Thymus (tissue), 11 donors: ENCODE results near the gene SPHK2. TPM values are rescaled to one million over a fixed set of nuclear protein-coding genes. Genes with fewer than 3 reads are reported as not detected.
A peak's percentile ranks its signal among the peaks of the same experiment; 100 is the strongest.

Experiments used
- DNase-seq, 9 donors: peaks; one replicate each; pipeline ENCODE4 v3.0.0-alpha.2; 2013; ENCODE audit warnings: low spot score in 9 of 9, low read depth in 6 of 9, missing footprints in 1 of 9
- H3K27ac ChIP-seq, 2 donors: one replicate each; pipeline ENCODE4 v1.5.1; 2013; ENCODE audit warnings: control low read depth in 1 of 2, low read depth in 1 of 2, low read length in 1 of 2, mild to moderate bottlenecking in 1 of 2, moderate library complexity in 1 of 2
- H3K27me3 ChIP-seq, 2 donors: one replicate each; pipeline ENCODE4 v1.5.1; 2013; ENCODE audit warnings: low read length in 1 of 2; ENCODE audit not compliant: control insufficient read depth in 2 of 2, insufficient read depth in 1 of 2
- H3K36me3 ChIP-seq, 2 donors: one replicate each; pipeline ENCODE4 v1.5.1; 2013; ENCODE audit warnings: low read length in 1 of 2, mild to moderate bottlenecking in 1 of 2, moderate library complexity in 1 of 2; ENCODE audit not compliant: control insufficient read depth in 2 of 2, insufficient read depth in 2 of 2
- H3K4me1 ChIP-seq, 2 donors: one replicate each; pipeline ENCODE4 v1.5.1; 2013; ENCODE audit warnings: low read length in 2 of 2; ENCODE audit not compliant: control insufficient read depth in 2 of 2, insufficient read depth in 2 of 2
- H3K4me3 ChIP-seq, 2 donors: one replicate each; pipeline ENCODE4 v1.5.1; 2013; ENCODE audit warnings: low read length in 2 of 2, control low read depth in 1 of 2, mild to moderate bottlenecking in 1 of 2
- H3K9me3 ChIP-seq, 2 donors: one replicate each; pipeline ENCODE4 v1.5.1; 2013; ENCODE audit warnings: low read length in 1 of 2, mild to moderate bottlenecking in 1 of 2; ENCODE audit not compliant: control insufficient read depth in 2 of 2, insufficient read depth in 1 of 2
- WGBS: extraction: QIAGEN DNeasy Blood & Tissue Kit; methylation state at CpG from one replicate; pipeline ENCODE4 v1.1.7; 2013; 5-methylcytosine and 5-hydroxymethylcytosine counted together
- polyA plus RNA-seq: library from polyadenylated mRNA; stranded (reverse); fragments of 200-250 nt; gene quantifications from one replicate; pipeline ENCODE4 v1.2.3, GENCODE V29; 2013
- total RNA-seq: library from RNA; stranded (reverse); fragments of 120-200 nt; gene quantifications from one replicate; pipeline ENCODE4 v1.2.4, GENCODE V29; 2013
- donor health status: healthy.

Gene SPHK2
- total and polyA plus RNA-seq, 2 donors: 4.6 to 13.4 TPM

DNA sequence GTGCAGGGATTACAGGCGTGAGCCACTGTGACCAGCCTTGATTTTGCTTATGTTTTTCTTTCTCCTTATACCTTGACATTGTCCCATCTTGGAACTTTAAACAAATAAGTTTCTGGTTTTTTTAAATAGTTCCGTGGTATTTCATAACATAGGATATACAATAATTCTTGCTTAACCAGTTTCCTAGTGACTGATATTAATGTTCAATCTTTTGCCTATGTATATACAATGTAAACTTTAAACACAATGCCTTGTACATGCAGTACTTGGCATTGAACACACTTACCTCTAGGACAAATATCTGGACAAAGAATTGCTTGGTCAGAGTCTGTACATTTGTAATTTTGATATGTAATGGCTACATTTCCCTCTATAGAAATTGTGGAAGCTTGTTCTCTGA, 37.1 kb upstream of the SPHK2 start:
- 90% methylated on average over 2 of the region's 2 CpGs for WGBS
- DNase-seq: no peak
- H3K4me1 ChIP-seq: no peaks in the 10 kb centered on the region
- peaks cover 0 to 4% of the 10 kb centered on the region in 2 donors for H3K27me3 ChIP-seq
- H3K36me3 ChIP-seq: no peaks in the 10 kb centered on the region
- H3K9me3 ChIP-seq: no peaks in the 10 kb centered on the region
- H3K4me3 ChIP-seq: no peak overlapping the region
- no peak overlapping the region for H3K27ac ChIP-seq

DNA sequence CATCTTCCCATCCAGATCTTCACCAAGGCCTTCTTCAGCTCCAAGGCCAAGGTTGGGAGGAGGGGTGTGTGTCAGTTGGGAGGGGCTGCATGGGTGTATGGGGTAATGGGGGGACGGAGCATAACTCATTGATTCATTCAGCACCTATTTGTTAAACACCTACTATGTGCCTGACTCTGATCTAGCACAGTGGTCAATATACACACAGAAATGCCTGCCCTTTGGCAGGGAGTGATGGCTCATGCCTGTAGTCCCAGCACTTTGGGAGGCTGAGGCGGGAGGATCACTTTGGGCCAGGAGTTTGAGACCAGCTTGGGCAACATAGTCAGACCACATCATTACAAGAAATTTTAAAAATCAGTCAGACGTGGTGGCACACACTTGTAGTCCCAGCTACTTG, 31.9 kb upstream of the SPHK2 start:
- DNase-seq: no peak
- H3K4me3 ChIP-seq: no peak overlapping the region
- H3K27ac ChIP-seq: no peak overlapping the region
- H3K4me1 ChIP-seq: peaks cover 0 to 8% of the 10 kb centered on the region in 2 donors
- H3K27me3 ChIP-seq: peaks cover 0 to 30% of the 10 kb centered on the region in 2 donors
- no peaks in the 10 kb centered on the region for H3K36me3 ChIP-seq
- WGBS: 96% methylated on average over 3 of the region's 3 CpGs
- peaks cover 0 to 3% of the 10 kb centered on the region in 2 donors for H3K9me3 ChIP-seq

DNA sequence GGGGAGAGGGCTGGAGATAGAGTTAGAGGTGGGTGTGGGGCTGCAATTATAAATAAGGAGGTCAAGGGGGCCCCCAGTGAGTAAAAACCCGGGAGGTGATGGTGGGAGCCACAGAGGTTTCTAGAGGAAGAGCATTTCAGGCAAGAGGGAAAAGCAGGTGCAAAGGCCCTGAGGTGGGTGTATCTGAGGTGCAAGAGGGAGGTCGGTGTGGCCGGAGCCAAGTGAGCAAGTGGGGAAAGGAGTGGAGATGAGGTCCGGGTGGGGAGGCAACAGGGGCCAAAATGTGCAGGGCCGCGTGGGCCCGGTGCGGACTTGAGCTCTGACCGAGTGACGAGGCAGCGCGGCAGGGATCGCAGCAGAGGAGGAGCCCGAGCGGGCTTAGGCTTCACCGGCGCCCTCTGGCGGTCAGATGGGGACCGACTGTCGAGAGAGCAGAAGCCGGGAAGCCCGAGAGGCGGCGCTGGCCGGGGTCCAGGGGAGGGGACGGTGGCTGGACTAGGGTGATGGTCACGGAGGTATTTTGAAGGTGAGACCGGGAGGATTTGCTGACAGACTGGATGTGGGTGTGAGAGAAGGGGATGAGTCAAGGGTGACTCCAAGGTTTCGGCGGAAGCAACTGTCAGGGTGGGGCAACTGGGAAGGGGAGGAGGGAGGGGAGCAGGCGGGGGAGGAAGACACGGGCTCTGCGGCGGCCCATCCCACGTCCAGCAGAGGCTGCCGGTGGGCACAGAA, 30.5 kb upstream of the SPHK2 start:
- no peaks in the 10 kb centered on the region for H3K36me3 ChIP-seq
- H3K27me3 ChIP-seq: peaks cover 0 to 34% of the 10 kb centered on the region in 2 donors
- H3K4me1 ChIP-seq: peaks cover 0 to 8% of the 10 kb centered on the region in 2 donors
- DNase-seq: peak; percentile 48 to 85 (median 76)
- 5% methylated on average over 36 of the region's 36 CpGs for WGBS
- H3K9me3 ChIP-seq: peaks cover 0 to 3% of the 10 kb centered on the region in 2 donors
- H3K27ac ChIP-seq: no peak overlapping the region
- H3K4me3 ChIP-seq: peak overlapping the region; percentile 16 to 27

DNA sequence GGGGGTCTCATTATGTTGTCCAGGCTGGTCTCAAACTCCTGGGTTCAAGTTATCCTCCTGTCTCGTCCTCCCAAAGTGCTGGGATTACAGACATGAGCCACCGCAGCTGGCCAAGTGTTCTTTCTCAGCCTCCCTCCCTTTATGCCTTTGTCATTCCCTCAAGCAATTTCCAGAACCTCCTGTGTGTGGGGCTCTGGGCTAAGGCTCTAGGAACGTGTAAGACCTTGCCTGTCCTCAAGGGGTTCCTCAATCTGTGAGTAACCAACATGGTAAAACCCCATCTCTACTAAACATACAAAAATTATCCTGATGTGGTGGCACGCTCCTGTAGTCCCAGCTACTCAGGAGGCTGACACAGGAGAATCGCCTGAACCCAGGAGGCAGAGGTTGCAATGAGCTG, 28.3 kb upstream of the SPHK2 start:
- peaks cover 0 to 8% of the 10 kb centered on the region in 2 donors for H3K4me1 ChIP-seq
- H3K27me3 ChIP-seq: peaks cover 0 to 34% of the 10 kb centered on the region in 2 donors
- H3K9me3 ChIP-seq: peaks cover 0 to 3% of the 10 kb centered on the region in 2 donors
- 91% methylated on average over 5 of the region's 5 CpGs for WGBS
- no peak overlapping the region for H3K4me3 ChIP-seq
- no peaks in the 10 kb centered on the region for H3K36me3 ChIP-seq
- no peak overlapping the region for H3K27ac ChIP-seq
- no peak for DNase-seq

DNA sequence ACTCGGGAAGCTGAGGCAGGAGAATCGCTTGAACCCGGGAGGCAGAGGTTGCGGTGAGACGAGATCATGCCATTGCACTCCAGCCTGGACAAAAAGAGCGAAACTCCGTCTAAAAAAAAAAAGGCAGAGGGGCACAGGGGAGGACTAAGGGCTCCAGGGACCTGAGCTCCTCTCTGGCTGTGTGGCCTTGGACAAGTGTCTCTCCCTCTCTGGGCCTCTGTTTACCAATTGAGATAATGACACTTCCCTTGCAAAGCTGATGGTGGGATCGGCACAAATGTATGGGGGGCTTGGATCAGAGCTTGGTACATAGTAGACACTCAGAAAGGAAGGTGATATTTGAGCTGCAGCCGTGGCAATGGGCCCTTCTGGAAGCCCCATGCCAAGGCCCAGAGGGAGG, 24.1 kb upstream of the SPHK2 start:
- no peaks in the 10 kb centered on the region for H3K4me1 ChIP-seq
- no peak overlapping the region for H3K27ac ChIP-seq
- DNase-seq: no peak
- H3K27me3 ChIP-seq: peaks cover 0 to 18% of the 10 kb centered on the region in 2 donors
- no peak overlapping the region for H3K4me3 ChIP-seq
- H3K9me3 ChIP-seq: no peaks in the 10 kb centered on the region
- no peaks in the 10 kb centered on the region for H3K36me3 ChIP-seq
- whole genome bisulfite sequencing: 86% methylated on average over 9 of the region's 9 CpGs

DNA sequence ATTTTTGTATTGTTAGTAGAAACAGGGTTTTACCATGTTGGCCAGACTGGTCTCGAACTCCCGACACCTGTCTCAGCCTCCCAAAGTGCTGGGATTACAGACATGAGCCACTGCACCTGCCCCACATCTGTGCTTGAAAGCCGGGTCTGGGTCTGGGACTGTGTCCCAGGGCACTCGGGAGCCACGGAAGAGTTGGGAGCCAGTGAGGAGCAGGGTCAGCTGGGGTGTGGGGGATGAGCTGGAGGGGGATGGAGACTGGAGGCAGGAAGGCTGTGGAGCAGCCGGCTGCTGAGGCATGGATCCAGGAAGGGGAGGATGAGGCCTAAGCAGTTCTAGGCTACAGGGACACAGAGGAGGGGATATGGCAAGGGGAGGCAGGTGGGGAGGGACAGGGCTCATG, 23.5 kb upstream of the SPHK2 start:
- no peaks in the 10 kb centered on the region for H3K9me3 ChIP-seq
- no peaks in the 10 kb centered on the region for H3K4me1 ChIP-seq
- DNase-seq: no peak
- peaks cover 0 to 16% of the 10 kb centered on the region in 2 donors for H3K27me3 ChIP-seq
- no peak overlapping the region for H3K4me3 ChIP-seq
- 94% methylated on average over 6 of the region's 6 CpGs for whole genome bisulfite sequencing
- H3K27ac ChIP-seq: no peak overlapping the region
- H3K36me3 ChIP-seq: no peaks in the 10 kb centered on the region

DNA sequence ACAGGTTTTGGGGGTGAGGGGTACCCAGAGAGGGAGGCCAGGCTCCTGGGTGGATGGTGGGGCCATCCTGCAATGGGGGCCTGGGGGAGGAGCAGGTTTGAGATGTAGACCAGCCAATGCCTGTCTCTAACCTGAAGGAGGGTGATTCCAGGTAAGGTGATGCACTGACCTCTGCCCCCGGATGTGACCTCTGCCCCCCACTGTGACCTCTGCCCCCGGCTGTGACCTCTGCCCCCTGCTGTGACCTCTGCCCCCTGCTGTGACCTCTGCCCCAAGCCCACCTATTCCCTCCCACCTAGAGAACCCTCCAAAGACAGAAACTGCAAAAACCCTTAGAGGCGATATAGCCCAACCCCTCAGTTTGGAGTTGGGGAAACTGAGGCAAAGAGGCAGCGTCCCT, 23.1 kb upstream of the SPHK2 start:
- Histone ChIP-seq H3K27ac (no peak overlapping the region), H3K4me3 (no peak overlapping the region), H3K9me3 (no peaks in the 10 kb centered on the region), H3K27me3 (peaks cover 0 to 12% of the 10 kb centered on the region in 2 donors), H3K36me3 (no peaks in the 10 kb centered on the region), H3K4me1 (no peaks in the 10 kb centered on the region)
- DNase-seq: no peak
- 90% methylated on average over 4 of the region's 4 CpGs for WGBS

DNA sequence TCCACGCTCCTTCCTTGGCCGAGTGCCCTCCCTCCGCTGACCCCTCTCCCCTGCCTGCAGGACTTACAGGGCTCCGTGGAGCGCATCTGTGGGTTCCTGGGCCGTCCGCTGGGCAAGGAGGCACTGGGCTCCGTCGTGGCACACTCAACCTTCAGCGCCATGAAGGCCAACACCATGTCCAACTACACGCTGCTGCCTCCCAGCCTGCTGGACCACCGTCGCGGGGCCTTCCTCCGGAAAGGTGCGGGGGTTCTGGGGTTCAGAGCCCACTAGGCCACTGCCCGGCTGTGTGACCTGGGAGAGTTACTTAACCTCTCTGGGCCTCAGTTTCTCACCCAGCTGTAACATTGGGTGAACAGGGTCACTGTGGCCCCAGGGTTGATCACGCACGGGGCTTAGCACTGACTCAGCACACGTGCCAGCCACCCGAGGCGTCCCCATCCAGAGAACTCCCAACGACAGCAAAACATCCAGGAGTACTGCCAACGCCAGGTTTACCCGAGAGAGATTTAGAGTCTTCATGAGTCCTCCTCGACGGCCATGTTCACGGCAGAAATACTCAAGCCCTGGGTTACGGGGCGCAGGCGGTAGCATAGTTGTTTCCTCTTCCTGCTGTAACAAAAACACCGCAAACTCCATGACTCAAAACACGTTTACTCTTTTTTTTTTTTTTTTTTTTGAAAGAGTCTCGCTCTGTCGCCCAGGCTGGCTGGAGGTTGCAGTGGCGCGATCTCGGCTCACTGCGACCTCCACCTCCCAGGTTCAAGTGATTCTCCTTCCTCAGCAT, 22.4 kb upstream of the SPHK2 start:
- no peaks in the 10 kb centered on the region for H3K36me3 ChIP-seq
- H3K27me3 ChIP-seq: peaks cover 0 to 7% of the 10 kb centered on the region in 2 donors
- no peak overlapping the region for H3K27ac ChIP-seq
- no peaks in the 10 kb centered on the region for H3K9me3 ChIP-seq
- H3K4me3 ChIP-seq: no peak overlapping the region
- WGBS: 85% methylated on average over 39 of the region's 39 CpGs
- no peaks in the 10 kb centered on the region for H3K4me1 ChIP-seq
- peak in 1 of 9 donors; percentile 21 for DNase-seq

DNA sequence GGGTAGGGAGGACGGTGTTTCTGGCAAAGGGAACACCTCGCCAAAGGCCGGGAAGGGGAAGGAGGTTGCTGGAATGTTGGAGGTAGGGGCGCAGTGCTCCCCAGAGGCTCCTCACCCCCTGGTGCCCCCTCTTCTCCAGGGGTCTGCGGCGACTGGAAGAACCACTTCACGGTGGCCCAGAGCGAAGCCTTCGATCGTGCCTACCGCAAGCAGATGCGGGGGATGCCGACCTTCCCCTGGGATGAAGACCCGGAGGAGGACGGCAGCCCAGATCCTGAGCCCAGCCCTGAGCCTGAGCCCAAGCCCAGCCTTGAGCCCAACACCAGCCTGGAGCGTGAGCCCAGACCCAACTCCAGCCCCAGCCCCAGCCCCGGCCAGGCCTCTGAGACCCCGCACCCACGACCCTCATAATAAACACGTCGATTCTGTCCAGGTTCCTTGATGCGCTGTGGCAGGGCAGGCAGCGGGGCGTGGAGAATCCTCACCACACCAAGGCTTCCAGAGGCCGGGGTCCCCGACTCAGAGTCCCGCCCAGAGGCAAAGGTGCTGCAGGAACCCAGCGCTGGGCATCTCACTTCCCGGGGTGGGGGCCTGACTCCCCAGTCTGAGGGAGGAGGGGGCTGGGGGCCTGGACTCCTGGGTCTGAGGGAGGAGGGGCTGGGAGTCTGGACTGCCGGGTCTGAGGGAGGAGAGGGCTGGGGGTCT, 20.2 kb upstream of the SPHK2 start:
- Histone ChIP-seq H3K4me1 (no peaks in the 10 kb centered on the region), H3K4me3 (no peak overlapping the region), H3K36me3 (no peaks in the 10 kb centered on the region), H3K27ac (no peak overlapping the region), H3K9me3 (no peaks in the 10 kb centered on the region), H3K27me3 (peaks cover 0 to 3% of the 10 kb centered on the region in 2 donors)
- no peak for DNase-seq
- WGBS: 88% methylated on average over 30 of the region's 30 CpGs
